ENCODE measurements around the gene HIF1A. TPM values are rescaled to one million over a fixed set of nuclear protein-coding genes. Genes with fewer than 3 reads are reported as not detected.

Gene HIF1A
- total and polyA plus RNA-seq, 2 of the 8 experiments (the other 6 are each of a cell fraction or from before 2014, with no cell fraction given) = 54.8 to 175 TPM

DNA sequence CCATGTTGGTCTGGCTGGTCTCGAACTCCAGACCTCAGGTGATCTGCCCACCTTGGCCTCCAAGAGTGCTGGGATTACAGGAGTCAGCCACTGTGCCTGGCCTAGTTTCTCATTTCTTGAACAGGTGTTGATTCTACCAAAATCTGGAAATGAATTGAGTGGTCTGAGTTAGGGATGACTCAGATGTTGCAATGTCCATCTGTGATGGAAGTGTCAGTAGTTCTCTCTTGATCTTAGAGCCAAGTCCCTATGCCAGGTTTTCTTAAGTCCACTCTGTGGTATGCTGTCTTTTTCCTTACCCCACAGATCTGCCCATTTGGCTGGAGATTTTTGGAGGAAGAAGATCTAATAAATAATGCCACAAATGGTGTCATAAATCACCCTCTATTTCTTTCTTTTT lies 79.5 kb downstream of the HIF1A start:
- H3K9ac ChIP-seq (replicated peaks in 1 of 4; ENCODE audit: extremely low read depth in 1 of 4, low read depth in 3 of 4, low read length in 3 of 4) = no peak overlapping the region
- H3K4ac ChIP-seq (replicated peaks; ENCODE audit: insufficient read length, low read depth, low read length) = no peak overlapping the region
- no peak overlapping the region for H3K4me2 ChIP-seq (ENCODE audit: insufficient read depth in 1 of 2, low read depth in 2 of 2, low read length in 2 of 2)
- no peak overlapping the region for H2BK20ac ChIP-seq (ENCODE audit: low read length)
- H4K91ac ChIP-seq (replicated peaks; ENCODE audit: insufficient read length, low read length) = no peak overlapping the region
- no peak overlapping the region for H3K14ac ChIP-seq (ENCODE audit: insufficient read length)
- CTCF ChIA-PET (ENCODE audit: partially characterized antibody) = no interaction called here
- 83% methylated on average over 1 of the region's 1 CpG; no CpG with 5 or more reads in 1 of the 2 experiments for WGBS, 2 experiments (ENCODE audit: extremely low coverage in 1 of 2, insufficient coverage in 1 of 2, insufficient read length in 1 of 2, insufficient replicate concordance in 2 of 2, low coverage in 1 of 2, low lambda C conversion rate in 2 of 2, missing lambda C conversion rate in 1 of 2)
- H3K79me1 ChIP-seq (ENCODE audit: low read depth, low read length) = no peaks in the 10 kb centered on the region
- no peak overlapping the region for H4K8ac ChIP-seq (ENCODE audit: extremely low read depth, insufficient read depth, low read length)
- H2BK12ac ChIP-seq (ENCODE audit: low read depth, low read length) = no peak overlapping the region
- H3K18ac ChIP-seq (ENCODE audit: extremely low read depth, low read length) = no peak overlapping the region
- H3K56ac ChIP-seq (replicated peaks; ENCODE audit: insufficient read length, low read depth, low read length) = no peak overlapping the region
- no peak overlapping the region for H2BK15ac ChIP-seq (ENCODE audit: low read length)
- H3K23me2 ChIP-seq (ENCODE audit: low read depth, low read length) = no peaks in the 10 kb centered on the region
- H2BK5ac ChIP-seq (ENCODE audit: low read depth, low read length) = no peak overlapping the region
- DNase-seq (ENCODE audit: low read depth in 1 of 2, low spot score in 2 of 2) = no peak
- no peak overlapping the region for H3K23ac ChIP-seq (ENCODE audit: insufficient read length)
- no peak overlapping the region for H4K5ac ChIP-seq (ENCODE audit: insufficient read length, low read depth, low read length)
- FAIRE-seq = no peak
- peaks cover 9 to 90% (median 47%) of the 10 kb centered on the region in 4 experiments for H3K36me3 ChIP-seq (ENCODE audit: control insufficient read depth in 2 of 4, insufficient read depth in 4 of 4, low read length in 3 of 4)
- no peak overlapping the region for H2AFZ ChIP-seq (ENCODE audit: low read length)
- H3K27ac ChIP-seq (ENCODE audit: low read depth, low read length) = no peak overlapping the region
- no peaks in the 10 kb centered on the region for H3K9me3 ChIP-seq (ENCODE audit: insufficient read depth in 2 of 2, low read depth in 1 of 2, low read length in 1 of 2)
- POLR2A ChIA-PET (ENCODE audit: partially characterized antibody) = interaction anchor here (1.5 kb wide), 1 partner anchor 13 kb away, joined by 4 read pairs; no protein-coding TSS in a partner anchor
- no peak overlapping the region for H3K4me3 ChIP-seq (ENCODE audit: extremely low read depth in 1 of 4, insufficient read depth in 2 of 4, low read depth in 3 of 4, low read length in 4 of 4)
- H3K27me3 ChIP-seq (replicated peaks in 1 of 4; ENCODE audit: control insufficient read depth in 3 of 4, extremely low read depth in 1 of 4, insufficient read depth in 3 of 4, low read length in 3 of 4) = no peaks in the 10 kb centered on the region
- peaks cover 0 to 2% of the 10 kb centered on the region in 2 experiments for H4K20me1 ChIP-seq (replicated peaks in 1 of 2; ENCODE audit: control insufficient read depth in 1 of 2, insufficient read depth in 2 of 2, low read length in 2 of 2)
- H2BK120ac ChIP-seq (replicated peaks; ENCODE audit: low read depth, low read length) = no peak overlapping the region
- no peaks in the 10 kb centered on the region for H3K79me2 ChIP-seq (ENCODE audit: control insufficient read depth in 1 of 2, insufficient read depth in 2 of 2, low read length in 2 of 2)
- H2AK5ac ChIP-seq (ENCODE audit: low read depth, low read length) = no peak overlapping the region
- H3K4me1 ChIP-seq (replicated peaks in 1 of 4; ENCODE audit: control insufficient read depth in 3 of 4, insufficient read depth in 4 of 4, low read length in 3 of 4) = no peaks in the 10 kb centered on the region
- TF ChIP-seq RXRA (IDR thresholded peaks at IDR 0.05; ENCODE audit: insufficient read depth, low read depth, low read length) (no peak), SUZ12 (IDR thresholded peaks at IDR 0.05; ENCODE audit: low read length) (no peak), RAD21 (IDR thresholded peaks at IDR 0.05 in 1 of 2, conservative IDR thresholded peaks at IDR 0.05 in 1 of 2; ENCODE audit: low read depth in 2 of 2, low read length in 2 of 2) (no peak), TCF12 (IDR thresholded peaks at IDR 0.05; ENCODE audit: low read depth, low read length) (no peak), EGR1 (IDR thresholded peaks at IDR 0.05; ENCODE audit: borderline replicate concordance, low read depth, low read length) (no peak), SIRT6 (IDR thresholded peaks at IDR 0.05; ENCODE audit: low read length) (no peak), KDM1A (IDR thresholded peaks at IDR 0.05; ENCODE audit: borderline replicate concordance, low read length) (no peak), POLR2AphosphoS5 (IDR thresholded peaks at IDR 0.05; ENCODE audit: low read depth, low read length) (no peak), SP1 (IDR thresholded peaks at IDR 0.05; ENCODE audit: low read depth, low read length) (no peak), JUND (IDR thresholded peaks at IDR 0.05; ENCODE audit: low read length) (no peak), TAF7 (optimal IDR thresholded peaks at IDR 0.05; ENCODE audit: borderline replicate concordance, low read depth, low read length) (no peak), POLR2A (IDR thresholded peaks at IDR 0.05; ENCODE audit: control extremely low read depth in 1 of 2, low read depth in 2 of 2, low read length in 2 of 2) (no peak), CBX8 (IDR thresholded peaks at IDR 0.05; ENCODE audit: borderline replicate concordance, low read depth, low read length) (no peak), PHF8 (conservative IDR thresholded peaks at IDR 0.05; ENCODE audit: low read depth, low read length) (no peak), GABPA (IDR thresholded peaks at IDR 0.05; ENCODE audit: borderline replicate concordance, insufficient read depth, low read length) (no peak), MAFK (IDR thresholded peaks at IDR 0.05; ENCODE audit: low read depth, low read length) (no peak)
